ENCODE measurements around the gene AZIN2.
"Not testable (repeated sequence)": the region's sequence is repeated elsewhere in the genome, so short reads cannot be mapped to it uniquely, and the experiment has no call there.

DNA sequence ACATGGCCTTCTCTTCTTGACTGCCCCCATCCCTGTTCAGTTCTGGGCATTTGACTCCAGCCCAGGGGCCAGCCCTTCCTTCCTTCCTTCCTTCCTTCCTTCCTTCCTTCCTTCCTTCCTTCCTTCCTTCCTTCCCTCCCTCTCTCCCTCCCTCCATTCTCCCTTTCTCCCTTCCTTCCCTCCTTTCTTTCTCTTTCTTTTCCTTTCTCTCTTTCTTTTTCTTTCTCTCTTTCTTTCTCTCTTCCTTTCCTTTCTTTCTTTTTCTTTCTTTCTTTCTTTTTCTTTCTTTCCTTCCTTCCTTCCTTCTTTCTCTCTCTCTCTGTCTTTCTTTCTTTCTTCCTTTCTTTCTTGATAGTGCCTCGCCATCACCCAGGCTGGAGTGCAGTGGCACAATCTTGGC, 55.1 kb downstream of the AZIN2 start:
- TF ChIP-seq POLR2AphosphoS5 (IDR thresholded peaks at IDR 0.05; ENCODE audit: insufficient read depth, low read depth, low read length); POLR2A (IDR thresholded peaks at IDR 0.05; ENCODE audit: low read depth, low read length); EZH2 (IDR thresholded peaks at IDR 0.05; ENCODE audit: borderline replicate concordance, low read depth, low read length, severe bottlenecking): not testable (repeated sequence)
- TF ChIP-seq, protein P1, sequence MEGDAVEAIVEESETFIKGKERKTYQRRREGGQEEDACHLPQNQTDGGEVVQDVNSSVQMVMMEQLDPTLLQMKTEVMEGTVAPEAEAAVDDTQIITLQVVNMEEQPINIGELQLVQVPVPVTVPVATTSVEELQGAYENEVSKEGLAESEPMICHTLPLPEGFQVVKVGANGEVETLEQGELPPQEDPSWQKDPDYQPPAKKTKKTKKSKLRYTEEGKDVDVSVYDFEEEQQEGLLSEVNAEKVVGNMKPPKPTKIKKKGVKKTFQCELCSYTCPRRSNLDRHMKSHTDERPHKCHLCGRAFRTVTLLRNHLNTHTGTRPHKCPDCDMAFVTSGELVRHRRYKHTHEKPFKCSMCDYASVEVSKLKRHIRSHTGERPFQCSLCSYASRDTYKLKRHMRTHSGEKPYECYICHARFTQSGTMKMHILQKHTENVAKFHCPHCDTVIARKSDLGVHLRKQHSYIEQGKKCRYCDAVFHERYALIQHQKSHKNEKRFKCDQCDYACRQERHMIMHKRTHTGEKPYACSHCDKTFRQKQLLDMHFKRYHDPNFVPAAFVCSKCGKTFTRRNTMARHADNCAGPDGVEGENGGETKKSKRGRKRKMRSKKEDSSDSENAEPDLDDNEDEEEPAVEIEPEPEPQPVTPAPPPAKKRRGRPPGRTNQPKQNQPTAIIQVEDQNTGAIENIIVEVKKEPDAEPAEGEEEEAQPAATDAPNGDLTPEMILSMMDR (IDR thresholded peaks at IDR 0.05; ENCODE audit: extremely low read depth in 1 of 2, insufficient read depth in 1 of 2, low read depth in 1 of 2, low read length in 2 of 2): not testable (repeated sequence)
